WTC11 (cell line): ENCODE results near the gene LY6G5C.

Source experiments
- GABPB1 ChIP-seq: sonication (generic); formaldehyde crosslinking; IDR thresholded peaks from 2 replicates; pipeline ENCODE4 v1.8.1; 2023; ENCODE audit warnings: mild to moderate bottlenecking, missing genetic modification reagents
- JUN ChIP-seq: sonication (generic); formaldehyde crosslinking; IDR thresholded peaks from 2 replicates; pipeline ENCODE4 v1.8.0; 2023; ENCODE audit warnings: mild to moderate bottlenecking, missing genetic modification reagents
- SP1 ChIP-seq: sonication (generic); formaldehyde crosslinking; conservative IDR thresholded peaks from 2 replicates; pipeline ENCODE4 v1.8.1; 2022; ENCODE audit warnings: missing genetic modification reagents
- ZNF423 ChIP-seq: fragments of 250-450 bp; sonication (Bioruptor Pico); IDR thresholded peaks from 2 replicates; pipeline ENCODE4 v2.1.2; 2022; ENCODE audit warnings: mild to moderate bottlenecking, moderate library complexity
- TF ChIP-seq, protein P1 (sequence below): sonication (generic); formaldehyde crosslinking; IDR thresholded peaks from 2 replicates; pipeline ENCODE4 v1.8.1; 2022; ENCODE audit warnings: low read depth, missing genetic modification reagents, borderline replicate concordance
- TF ChIP-seq, protein P2 (sequence below): fragments of 200-600 bp; IDR thresholded peaks from 2 replicates; pipeline ENCODE4 v1.8.0; 2022; ENCODE audit warnings: antibody characterized with exemption

DNA sequence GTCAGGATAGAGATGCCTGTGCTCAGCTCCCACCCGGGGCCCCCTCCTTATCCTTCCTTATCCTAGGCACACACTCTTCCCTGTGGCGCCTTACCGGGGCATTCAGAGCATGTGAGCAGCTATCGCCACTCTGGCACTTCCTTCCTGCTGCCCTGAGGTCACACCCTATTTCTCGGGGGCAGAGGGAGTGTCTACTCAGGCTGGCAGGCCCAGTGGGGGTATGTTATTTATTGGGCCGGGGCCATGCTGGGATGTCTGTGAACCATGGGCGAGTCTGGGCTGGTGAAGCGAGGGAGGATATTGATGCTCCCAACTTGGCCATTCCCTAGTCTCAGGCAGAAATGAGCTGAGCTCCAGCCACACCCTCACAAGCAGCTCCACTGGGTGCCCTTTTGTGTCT is 30.4 kb upstream of the LY6G5C start:
- TF ChIP-seq JUN (CRISPR knock-in tag) (no peak), SP1 (CRISPR knock-in tag) (no peak), ZNF423 (CRISPR knock-in tag) (no peak), GABPB1 (CRISPR knock-in tag) (no peak)
- TF ChIP-seq, protein P1, sequence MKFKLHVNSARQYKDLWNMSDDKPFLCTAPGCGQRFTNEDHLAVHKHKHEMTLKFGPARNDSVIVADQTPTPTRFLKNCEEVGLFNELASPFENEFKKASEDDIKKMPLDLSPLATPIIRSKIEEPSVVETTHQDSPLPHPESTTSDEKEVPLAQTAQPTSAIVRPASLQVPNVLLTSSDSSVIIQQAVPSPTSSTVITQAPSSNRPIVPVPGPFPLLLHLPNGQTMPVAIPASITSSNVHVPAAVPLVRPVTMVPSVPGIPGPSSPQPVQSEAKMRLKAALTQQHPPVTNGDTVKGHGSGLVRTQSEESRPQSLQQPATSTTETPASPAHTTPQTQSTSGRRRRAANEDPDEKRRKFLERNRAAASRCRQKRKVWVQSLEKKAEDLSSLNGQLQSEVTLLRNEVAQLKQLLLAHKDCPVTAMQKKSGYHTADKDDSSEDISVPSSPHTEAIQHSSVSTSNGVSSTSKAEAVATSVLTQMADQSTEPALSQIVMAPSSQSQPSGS (CRISPR knock-in tag), result no peak
- TF ChIP-seq, protein P2, sequence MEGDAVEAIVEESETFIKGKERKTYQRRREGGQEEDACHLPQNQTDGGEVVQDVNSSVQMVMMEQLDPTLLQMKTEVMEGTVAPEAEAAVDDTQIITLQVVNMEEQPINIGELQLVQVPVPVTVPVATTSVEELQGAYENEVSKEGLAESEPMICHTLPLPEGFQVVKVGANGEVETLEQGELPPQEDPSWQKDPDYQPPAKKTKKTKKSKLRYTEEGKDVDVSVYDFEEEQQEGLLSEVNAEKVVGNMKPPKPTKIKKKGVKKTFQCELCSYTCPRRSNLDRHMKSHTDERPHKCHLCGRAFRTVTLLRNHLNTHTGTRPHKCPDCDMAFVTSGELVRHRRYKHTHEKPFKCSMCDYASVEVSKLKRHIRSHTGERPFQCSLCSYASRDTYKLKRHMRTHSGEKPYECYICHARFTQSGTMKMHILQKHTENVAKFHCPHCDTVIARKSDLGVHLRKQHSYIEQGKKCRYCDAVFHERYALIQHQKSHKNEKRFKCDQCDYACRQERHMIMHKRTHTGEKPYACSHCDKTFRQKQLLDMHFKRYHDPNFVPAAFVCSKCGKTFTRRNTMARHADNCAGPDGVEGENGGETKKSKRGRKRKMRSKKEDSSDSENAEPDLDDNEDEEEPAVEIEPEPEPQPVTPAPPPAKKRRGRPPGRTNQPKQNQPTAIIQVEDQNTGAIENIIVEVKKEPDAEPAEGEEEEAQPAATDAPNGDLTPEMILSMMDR, result no peak
